T-helper 1 cell (primary cell): ENCODE results near the gene VAT1.
A peak's percentile ranks its signal among the peaks of the same experiment; 100 is the strongest.
"Not testable (repeated sequence)": the region's sequence is repeated elsewhere in the genome, so short reads cannot be mapped to it uniquely, and the experiment has no call there.

ENCODE experiments used
- DNase-seq, 5 donors: peaks; one replicate each; pipeline ENCODE4 v3.0.0-alpha.2; 2012 to 2020
- total RNA-seq, 4 donors: gene quantifications; one replicate each; lab custom pipeline; 2026; lab: John Stamatoyannopoulos, UW

VAT1 gene
- total RNA-seq, result 25.4 to 35.3 (median 28.5) reads per million in 4 donors

- peak; percentile 38 to 66 (median 59) for DNase-seq
Observed at GRCh38 chr17:43021741-43022512, at the start of gene VAT1. Gene VAT1 (minus strand): TSS chr17:43022385. CDS start chr17:43022322, 63 bp downstream.

DNA sequence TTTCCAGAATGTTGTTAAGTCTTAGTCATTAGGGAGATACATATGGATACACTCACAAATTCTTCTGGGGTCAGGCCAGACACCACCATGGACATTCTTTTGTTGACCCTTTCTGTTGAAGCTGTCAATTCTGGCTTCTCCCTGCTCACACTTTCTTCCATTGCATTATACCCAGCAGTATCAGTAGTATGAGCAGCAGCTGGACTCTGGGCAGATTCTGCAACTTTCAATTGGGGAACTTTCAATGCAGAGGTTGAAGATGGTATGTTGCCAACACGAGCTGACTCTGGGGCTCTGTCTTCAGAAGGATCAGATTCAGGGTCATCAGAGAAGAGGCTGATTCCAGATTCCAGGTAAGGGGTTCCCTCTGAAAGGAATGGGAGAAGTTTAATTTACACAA lies 48.7 kb upstream of the VAT1 start:
- no peak for DNase-seq

- DNase-seq, result no peak
Observed at GRCh38 chr17:43070257-43070656, 48.1 kb upstream of the VAT1 start.

DNA sequence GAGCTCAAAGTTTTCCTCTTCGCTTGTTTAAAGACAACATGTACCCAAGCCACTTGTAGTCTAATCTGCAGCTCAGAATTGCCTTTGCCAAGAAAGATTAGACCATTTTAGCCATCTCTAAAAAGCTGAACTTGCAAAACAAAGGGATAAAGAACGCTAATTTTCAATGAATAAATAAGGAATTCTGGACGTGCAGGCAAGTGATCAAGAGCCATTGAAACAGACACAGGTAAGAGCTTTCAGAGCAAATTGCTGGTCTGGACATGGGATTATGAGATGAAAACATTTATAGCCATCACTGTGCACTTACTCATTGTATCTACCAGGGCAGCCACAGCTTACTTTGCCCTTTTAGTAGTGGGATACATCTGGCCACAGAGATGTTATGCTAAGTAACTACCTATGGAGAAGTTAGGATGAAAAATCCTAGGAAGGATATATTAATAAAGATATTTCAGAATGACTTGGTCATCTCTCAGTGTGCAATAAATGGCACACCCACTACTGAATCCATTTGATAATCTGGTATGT lies 47.2 kb upstream of the VAT1 start:
- no peak for DNase-seq

- DNase-seq, result no peak
Observed at GRCh38 chr17:43068570-43069367, 46.6 kb upstream of the VAT1 start.

DNA sequence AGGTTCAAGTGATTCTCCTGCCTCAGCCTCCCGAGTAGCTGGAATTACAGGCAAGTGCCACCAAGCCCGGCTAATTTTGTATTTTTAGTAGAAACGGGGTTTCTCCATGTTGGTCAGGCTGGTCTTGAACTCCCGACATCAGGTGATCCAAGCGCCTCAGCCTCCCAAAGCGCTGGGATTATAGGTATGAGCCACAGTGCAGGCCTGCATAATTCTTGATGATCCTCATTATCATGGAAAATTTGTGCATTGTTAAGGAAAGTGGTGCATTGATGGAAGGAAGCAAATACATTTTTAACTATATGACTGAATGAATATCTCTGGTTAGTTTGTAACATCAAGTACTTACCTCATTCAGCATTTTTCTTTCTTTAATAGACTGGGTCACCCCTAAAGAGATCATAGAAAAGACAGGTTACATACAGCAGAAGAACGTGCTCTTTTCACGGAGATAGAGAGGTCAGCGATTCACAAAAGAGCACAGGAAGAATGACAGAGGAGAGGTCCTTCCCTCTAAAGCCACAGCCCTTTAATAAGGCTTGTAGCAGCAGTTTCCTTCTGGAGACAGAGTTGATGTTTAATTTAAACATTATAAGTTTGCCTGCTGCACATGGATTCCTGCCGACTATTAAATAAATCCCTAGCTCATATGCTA lies 40.9 kb upstream of the VAT1 start:
- DNase-seq, result no peak

GRCh38 chr17:43056051-43056450 lies 33.9 kb upstream of the VAT1 start:
- no peak for DNase-seq

DNA sequence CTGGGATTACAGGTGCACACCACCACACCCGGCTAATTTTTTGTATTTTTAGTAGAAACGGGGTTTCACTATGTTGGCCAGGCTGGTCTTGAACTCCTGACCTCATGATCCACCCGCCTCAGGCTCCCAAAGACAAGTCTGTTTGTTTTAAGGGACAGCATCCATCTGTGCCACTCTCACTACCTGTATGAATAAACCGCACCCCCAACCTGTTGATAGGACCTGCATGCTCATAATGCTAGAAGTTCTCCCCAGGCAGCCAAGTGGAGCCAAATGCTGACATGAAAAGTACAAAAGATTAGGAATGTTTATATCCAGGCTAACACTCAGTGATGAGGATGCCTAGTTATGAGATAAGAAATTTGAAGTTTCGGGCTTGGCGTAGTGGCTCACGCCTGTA lies 30.8 kb upstream of the VAT1 start:
- not testable (repeated sequence) for DNase-seq

DNA sequence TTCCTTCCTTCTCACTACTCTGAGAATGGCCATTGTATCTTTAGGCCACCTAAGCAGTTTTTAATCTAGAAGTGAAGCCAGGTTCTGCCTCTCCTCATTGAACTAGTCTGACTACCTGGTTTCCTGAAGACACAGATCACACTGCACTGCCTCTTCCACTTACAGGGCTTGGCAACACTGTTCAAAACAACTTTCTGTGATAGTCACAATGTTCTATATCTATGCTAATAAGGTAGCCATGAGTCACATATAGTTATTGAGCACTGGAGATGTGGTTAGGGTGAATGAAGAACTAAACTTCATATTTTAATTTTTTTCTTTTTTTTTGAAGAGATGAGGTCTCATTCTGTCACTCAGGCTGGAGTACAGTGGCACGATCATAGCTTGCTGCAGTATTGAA lies 29.8 kb upstream of the VAT1 start:
- DNase-seq, result no peak

DNA sequence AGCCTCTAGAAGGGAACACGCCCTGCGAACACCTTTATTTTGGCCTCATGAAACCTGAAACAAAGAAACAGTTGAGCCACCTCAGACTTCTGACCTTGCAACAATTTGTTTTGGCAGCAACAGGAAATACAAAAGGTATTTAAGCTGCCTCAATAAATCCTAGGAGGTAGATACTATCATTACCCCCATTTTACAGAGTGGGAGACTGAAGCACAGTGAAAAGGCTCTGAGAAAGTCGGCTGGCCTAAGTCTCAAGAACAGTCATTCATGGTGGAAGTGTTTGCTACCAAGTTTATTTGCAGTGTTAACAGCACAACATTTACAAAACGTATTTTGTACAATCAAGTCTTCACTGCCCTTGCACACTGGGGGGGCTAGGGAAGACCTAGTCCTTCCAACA lies 21.8 kb upstream of the VAT1 start:
- DNase-seq, result no peak

- DNase-seq, result no peak
Observed at GRCh38 chr17:43043307-43043706, 21.1 kb upstream of the VAT1 start.

- no peak for DNase-seq
Observed at GRCh38 chr17:43042025-43042628, 19.9 kb upstream of the VAT1 start.

DNA sequence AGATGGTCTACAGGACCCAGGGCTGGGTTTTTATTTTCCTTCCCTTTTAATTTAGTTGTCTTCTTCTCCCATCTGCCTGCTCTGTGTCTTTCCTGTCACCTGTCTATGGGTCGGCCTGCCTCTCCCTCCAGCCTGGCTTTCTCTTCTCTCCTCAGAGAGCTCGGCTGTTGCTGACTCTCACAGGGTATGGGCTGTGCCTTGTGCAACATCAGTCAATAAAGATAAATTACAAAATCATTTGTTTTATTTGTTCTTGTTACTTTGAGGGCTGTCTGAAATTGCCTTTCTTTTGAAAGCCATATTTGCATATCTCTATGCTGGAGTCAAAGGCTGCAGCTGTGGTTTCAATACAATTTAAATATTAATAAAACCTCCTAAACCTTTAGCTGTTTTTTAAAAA lies 18.5 kb upstream of the VAT1 start:
- DNase-seq, result no peak

DNA sequence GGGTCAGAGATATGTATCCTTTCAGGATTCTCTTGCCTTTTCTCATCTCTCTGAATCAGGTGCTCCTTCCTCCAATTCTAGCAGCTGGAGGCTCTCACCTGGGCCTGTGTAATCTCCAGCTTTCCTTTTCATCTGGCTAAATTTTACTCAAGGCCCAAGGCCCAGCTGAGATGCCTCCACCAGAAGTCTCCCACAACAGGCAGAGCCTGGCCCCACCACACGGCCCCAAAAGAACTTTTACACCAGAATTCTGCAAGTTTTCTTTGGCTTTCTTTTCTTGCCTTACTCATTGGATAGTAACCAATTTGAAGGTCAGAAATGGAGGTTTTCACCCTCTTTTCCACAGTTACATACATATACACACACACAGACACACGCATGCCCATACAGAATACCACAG lies 17.5 kb upstream of the VAT1 start:
- DNase-seq, result no peak

DNA sequence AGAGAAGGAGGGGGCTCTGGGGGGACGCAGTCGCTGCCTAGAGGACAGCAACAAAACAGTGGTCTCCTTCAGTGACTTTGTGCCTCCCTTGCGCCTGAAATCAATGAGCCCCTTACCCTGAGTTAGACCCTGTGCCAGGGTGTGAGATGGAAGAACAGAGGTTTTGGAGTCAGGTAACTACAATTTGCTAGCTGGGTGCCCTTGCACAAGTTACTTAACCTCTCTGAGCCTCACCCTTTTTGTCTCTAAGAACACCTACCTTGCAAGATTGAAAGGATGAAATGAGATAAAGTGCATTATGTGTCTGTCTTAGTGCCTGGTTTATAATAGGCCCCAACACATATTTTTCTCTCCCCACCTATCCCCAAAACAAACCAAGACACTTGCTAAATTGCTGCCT lies 12.7 kb upstream of the VAT1 start:
- no peak for DNase-seq

- no peak for DNase-seq
Observed at GRCh38 chr17:43033948-43034881, 12.0 kb upstream of the VAT1 start.

DNA sequence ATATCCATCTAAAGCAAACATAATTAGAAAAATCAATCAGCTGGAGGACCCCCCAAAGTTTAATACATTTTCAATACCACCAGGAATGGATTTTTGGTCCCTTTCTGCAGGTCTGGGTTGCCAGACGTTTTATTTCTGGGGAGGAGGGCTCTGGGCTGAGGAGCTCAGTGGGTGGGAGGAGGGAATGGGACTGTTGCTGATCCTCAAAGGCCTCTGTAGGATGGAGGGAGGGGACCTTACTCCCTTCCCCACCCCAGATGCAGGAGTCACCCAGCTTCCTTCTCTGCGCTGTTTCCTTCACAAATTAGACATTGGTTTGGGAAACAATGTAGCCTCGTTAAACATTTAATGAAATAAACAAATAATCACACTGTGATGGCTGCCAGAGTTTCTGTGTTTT lies 9.5 kb upstream of the VAT1 start:
- DNase-seq, result no peak

GRCh38 chr17:43030137-43030767 lies 8.1 kb upstream of the VAT1 start:
- no peak for DNase-seq

DNA sequence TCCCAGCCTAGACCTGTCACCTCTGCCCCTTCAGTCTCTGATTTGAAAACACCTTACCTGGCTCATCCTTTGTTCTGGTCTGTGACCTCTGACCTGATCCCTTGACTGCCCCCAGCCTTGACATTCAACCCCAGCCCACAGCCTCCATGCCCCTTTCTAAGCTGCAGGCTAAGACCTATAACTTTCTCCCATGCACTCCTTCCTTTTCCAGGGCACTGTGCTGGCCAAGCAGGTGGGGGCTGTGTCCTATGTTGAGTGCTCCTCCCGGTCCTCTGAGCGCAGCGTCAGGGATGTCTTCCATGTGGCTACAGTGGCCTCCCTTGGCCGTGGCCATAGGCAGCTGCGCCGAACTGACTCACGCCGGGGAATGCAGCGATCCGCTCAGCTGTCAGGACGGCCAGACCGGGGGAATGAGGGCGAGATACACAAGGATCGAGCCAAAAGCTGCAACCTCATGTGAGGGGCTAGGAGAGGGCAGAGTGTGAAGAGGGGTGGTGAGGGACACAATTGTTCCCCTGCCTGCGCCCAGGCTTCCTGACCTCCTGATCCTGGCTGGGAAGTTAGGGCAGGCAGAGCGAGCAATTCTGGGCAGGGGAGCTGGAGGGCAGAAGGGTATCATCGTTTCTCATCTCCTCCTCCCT lies 6.2 kb upstream of the VAT1 start:
- DNase-seq, result no peak
